ENCODE results near the gene IFNAR1. TPM values are rescaled to one million over a fixed set of nuclear protein-coding genes. Genes with fewer than 3 reads are reported as not detected.

Gene IFNAR1
- total and polyA plus RNA-seq, 2 experiments from 2014 or later, result 14.0 to 18.7 TPM

- TF ChIP-seq, protein P1, sequence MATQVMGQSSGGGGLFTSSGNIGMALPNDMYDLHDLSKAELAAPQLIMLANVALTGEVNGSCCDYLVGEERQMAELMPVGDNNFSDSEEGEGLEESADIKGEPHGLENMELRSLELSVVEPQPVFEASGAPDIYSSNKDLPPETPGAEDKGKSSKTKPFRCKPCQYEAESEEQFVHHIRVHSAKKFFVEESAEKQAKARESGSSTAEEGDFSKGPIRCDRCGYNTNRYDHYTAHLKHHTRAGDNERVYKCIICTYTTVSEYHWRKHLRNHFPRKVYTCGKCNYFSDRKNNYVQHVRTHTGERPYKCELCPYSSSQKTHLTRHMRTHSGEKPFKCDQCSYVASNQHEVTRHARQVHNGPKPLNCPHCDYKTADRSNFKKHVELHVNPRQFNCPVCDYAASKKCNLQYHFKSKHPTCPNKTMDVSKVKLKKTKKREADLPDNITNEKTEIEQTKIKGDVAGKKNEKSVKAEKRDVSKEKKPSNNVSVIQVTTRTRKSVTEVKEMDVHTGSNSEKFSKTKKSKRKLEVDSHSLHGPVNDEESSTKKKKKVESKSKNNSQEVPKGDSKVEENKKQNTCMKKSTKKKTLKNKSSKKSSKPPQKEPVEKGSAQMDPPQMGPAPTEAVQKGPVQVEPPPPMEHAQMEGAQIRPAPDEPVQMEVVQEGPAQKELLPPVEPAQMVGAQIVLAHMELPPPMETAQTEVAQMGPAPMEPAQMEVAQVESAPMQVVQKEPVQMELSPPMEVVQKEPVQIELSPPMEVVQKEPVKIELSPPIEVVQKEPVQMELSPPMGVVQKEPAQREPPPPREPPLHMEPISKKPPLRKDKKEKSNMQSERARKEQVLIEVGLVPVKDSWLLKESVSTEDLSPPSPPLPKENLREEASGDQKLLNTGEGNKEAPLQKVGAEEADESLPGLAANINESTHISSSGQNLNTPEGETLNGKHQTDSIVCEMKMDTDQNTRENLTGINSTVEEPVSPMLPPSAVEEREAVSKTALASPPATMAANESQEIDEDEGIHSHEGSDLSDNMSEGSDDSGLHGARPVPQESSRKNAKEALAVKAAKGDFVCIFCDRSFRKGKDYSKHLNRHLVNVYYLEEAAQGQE (IDR thresholded peaks at IDR 0.05; ENCODE audit: unreplicated experiment), result no peak
- no peak for TF ChIP-seq STAT1 (IDR thresholded peaks at IDR 0.05; ENCODE audit: unreplicated experiment)
- TF ChIP-seq NANOG (IDR thresholded peaks at IDR 0.05; ENCODE audit: borderline replicate concordance), result no peak
- TF ChIP-seq ZNF114 (CRISPR knock-in tag; IDR thresholded peaks at IDR 0.05), result no peak
- no peak for TF ChIP-seq EZH2phosphoT487 (IDR thresholded peaks at IDR 0.05; ENCODE audit: unreplicated experiment)
- no peak for TF ChIP-seq EZH2 (IDR thresholded peaks at IDR 0.05; ENCODE audit: low read depth, unreplicated experiment)
- no peak for TF ChIP-seq ETS1 (IDR thresholded peaks at IDR 0.05)
- TF ChIP-seq POLR2AphosphoS5 (IDR thresholded peaks at IDR 0.05; ENCODE audit: low read depth), result no peak
- no peak for TF ChIP-seq ZNF331 (CRISPR knock-in tag; IDR thresholded peaks at IDR 0.05; ENCODE audit: low read depth)
- TF ChIP-seq CTCF (conservative IDR thresholded peaks at IDR 0.05; ENCODE audit: low read depth in 2 of 2), result no peak
- no peak for TF ChIP-seq JUNB (IDR thresholded peaks at IDR 0.05; ENCODE audit: unreplicated experiment)
- TF ChIP-seq CREB1 (CRISPR knock-in tag; IDR thresholded peaks at IDR 0.05; ENCODE audit: low read depth), result no peak
Observed at GRCh38 chr21:33370305-33370704, 45.5 kb downstream of the IFNAR1 start (continued).

DNA sequence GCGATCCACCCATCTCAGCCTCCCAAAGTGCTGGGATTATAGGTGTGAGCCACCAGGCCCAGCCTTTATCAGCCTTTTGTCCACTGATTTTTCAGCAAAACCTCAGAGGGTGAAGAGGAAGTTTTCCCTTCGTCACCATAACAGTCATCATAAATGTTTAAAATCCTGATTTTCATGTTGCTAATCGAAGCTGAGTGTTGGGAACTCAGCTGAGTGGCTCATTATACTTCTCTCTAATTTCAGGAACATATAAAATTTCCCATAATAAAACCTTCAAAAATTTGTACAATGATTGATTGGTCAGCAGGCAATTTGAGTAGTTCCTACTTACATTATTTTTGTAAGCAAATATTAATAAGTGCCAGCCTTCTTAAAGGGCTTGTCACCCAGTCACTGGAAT is 46.6 kb downstream of the IFNAR1 start:
- DNase-seq (ENCODE audit: low spot score), result no peak
- Histone ChIP-seq H3K27ac (ENCODE audit: low read depth) (no peak overlapping the region), H4K20me1 (replicated peaks; ENCODE audit: insufficient read depth) (no peaks in the 10 kb centered on the region), H3K4me3 (no peak overlapping the region), H3K4me2 (no peak overlapping the region), H3K4me1 (ENCODE audit: insufficient read depth) (no peaks in the 10 kb centered on the region), H2AFZ (no peak overlapping the region), H3K27me3 (ENCODE audit: insufficient read depth) (no peaks in the 10 kb centered on the region), H3F3A (replicated peaks; ENCODE audit: low read depth) (0 out of 2 replicates have a peak, but pooled peaks cover 3% of the 10 kb centered on the region), H3K79me2 (replicated peaks; ENCODE audit: insufficient read depth) (no peaks in the 10 kb centered on the region), H3K9me2 (ENCODE audit: insufficient read depth) (no peaks in the 10 kb centered on the region), H3K36me3 (ENCODE audit: insufficient read depth) (peaks cover 25% of the 10 kb centered on the region)
- ATAC-seq, result no peak
- Mint-ChIP-seq H3K9me3 (peaks cover 52% of the 10 kb centered on the region), H3K4me1 (no peaks in the 10 kb centered on the region), H3K4me3 (no peak overlapping the region), H3K27me3 (ENCODE audit: insufficient read depth, low read depth, poor library complexity) (peaks cover 11% of the 10 kb centered on the region), H3K27ac (no peak overlapping the region), H3K36me3 (ENCODE audit: low read depth) (peaks cover 36% of the 10 kb centered on the region)
- no peak for TF ChIP-seq POLR2AphosphoS5 (IDR thresholded peaks at IDR 0.05; ENCODE audit: low read depth)
- TF ChIP-seq CREB1 (CRISPR knock-in tag; IDR thresholded peaks at IDR 0.05; ENCODE audit: low read depth), result no peak
- TF ChIP-seq STAT1 (IDR thresholded peaks at IDR 0.05; ENCODE audit: unreplicated experiment), result no peak
- TF ChIP-seq, protein P2, sequence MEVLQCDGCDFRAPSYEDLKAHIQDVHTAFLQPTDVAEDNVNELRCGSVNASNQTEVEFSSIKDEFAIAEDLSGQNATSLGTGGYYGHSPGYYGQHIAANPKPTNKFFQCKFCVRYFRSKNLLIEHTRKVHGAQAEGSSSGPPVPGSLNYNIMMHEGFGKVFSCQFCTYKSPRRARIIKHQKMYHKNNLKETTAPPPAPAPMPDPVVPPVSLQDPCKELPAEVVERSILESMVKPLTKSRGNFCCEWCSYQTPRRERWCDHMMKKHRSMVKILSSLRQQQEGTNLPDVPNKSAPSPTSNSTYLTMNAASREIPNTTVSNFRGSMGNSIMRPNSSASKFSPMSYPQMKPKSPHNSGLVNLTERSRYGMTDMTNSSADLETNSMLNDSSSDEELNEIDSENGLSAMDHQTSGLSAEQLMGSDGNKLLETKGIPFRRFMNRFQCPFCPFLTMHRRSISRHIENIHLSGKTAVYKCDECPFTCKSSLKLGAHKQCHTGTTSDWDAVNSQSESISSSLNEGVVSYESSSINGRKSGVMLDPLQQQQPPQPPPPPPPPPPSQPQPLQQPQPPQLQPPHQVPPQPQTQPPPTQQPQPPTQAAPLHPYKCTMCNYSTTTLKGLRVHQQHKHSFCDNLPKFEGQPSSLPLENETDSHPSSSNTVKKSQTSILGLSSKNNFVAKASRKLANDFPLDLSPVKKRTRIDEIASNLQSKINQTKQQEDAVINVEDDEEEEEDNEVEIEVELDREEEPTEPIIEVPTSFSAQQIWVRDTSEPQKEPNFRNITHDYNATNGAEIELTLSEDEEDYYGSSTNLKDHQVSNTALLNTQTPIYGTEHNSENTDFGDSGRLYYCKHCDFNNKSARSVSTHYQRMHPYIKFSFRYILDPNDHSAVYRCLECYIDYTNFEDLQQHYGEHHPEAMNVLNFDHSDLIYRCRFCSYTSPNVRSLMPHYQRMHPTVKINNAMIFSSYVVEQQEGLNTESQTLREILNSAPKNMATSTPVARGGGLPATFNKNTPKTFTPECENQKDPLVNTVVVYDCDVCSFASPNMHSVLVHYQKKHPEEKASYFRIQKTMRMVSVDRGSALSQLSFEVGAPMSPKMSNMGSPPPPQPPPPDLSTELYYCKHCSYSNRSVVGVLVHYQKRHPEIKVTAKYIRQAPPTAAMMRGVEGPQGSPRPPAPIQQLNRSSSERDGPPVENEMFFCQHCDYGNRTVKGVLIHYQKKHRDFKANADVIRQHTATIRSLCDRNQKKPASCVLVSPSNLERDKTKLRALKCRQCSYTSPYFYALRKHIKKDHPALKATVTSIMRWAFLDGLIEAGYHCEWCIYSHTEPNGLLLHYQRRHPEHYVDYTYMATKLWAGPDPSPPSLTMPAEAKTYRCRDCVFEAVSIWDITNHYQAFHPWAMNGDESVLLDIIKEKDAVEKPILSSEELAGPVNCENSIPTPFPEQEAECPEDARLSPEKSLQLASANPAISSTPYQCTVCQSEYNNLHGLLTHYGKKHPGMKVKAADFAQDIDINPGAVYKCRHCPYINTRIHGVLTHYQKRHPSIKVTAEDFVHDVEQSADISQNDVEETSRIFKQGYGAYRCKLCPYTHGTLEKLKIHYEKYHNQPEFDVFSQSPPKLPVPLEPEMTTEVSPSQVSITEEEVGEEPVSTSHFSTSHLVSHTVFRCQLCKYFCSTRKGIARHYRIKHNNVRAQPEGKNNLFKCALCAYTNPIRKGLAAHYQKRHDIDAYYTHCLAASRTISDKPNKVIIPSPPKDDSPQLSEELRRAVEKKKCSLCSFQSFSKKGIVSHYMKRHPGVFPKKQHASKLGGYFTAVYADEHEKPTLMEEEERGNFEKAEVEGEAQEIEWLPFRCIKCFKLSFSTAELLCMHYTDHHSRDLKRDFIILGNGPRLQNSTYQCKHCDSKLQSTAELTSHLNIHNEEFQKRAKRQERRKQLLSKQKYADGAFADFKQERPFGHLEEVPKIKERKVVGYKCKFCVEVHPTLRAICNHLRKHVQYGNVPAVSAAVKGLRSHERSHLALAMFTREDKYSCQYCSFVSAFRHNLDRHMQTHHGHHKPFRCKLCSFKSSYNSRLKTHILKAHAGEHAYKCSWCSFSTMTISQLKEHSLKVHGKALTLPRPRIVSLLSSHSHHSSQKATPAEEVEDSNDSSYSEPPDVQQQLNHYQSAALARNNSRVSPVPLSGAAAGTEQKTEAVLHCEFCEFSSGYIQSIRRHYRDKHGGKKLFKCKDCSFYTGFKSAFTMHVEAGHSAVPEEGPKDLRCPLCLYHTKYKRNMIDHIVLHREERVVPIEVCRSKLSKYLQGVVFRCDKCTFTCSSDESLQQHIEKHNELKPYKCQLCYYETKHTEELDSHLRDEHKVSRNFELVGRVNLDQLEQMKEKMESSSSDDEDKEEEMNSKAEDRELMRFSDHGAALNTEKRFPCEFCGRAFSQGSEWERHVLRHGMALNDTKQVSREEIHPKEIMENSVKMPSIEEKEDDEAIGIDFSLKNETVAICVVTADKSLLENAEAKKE (CRISPR knock-in tag; IDR thresholded peaks at IDR 0.05), result no peak
- TF ChIP-seq EZH2phosphoT487 (IDR thresholded peaks at IDR 0.05; ENCODE audit: unreplicated experiment), result no peak
